ENCODE results near the gene PALLD. TPM values are rescaled to one million over a fixed set of nuclear protein-coding genes. Genes with fewer than 3 reads are reported as not detected.
"Not testable (repeated sequence)": the region's sequence is repeated elsewhere in the genome, so short reads cannot be mapped to it uniquely, and the experiment has no call there.

Gene PALLD
- total RNA-seq, 1 experiment from 2014 or later: 18.3 TPM

DNA sequence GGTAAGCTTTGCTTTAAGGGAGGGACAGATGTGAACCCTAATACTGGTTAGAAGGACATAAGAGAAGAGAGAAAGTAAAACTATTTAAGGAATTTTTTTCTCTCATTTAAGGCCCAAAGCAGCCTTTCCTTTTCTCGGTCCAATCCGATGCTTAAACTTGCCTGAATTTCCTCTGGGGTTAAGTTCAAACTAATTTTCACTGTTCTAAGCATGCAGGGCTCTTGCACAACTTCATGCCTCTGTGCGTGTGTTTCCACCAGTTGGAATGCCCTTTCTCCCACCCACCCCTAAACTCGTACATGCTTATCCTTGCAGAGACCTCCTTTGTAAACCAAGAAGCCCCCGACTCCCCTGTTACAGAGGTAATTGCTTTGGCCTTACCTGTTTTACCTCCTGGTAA, 308.5 kb downstream of the PALLD start:
- peak overlapping the region; percentile 22 for H2AFZ ChIP-seq (ENCODE audit: low read length)
- H3K4me1 Mint-ChIP-seq: peaks cover 26 to 29% of the 10 kb centered on the region in 2 experiments

DNA sequence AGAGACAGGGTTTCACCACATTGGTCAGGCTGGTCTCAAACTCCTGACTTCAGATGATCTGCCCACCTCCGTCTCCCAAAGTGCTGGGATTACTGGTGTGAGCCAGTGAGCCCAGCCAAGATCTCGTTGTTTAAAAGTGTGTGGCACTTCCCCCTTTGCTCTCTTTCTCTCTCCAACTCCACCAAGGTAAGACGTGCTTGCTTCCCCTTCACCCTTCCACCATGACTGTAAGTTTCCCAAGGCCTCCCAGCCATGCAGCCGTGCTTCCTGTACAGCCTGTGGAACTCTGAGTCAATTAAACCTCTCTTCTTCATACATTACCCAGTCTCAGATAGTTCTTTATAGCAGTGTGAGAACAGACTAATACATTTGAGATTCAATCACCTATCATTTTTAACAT, 309.4 kb downstream of the PALLD start:
- H4K91ac ChIP-seq (ENCODE audit: insufficient read length, low read depth, low read length); H3K18ac ChIP-seq (ENCODE audit: insufficient read length, low read depth, low read length); H3K14ac ChIP-seq (ENCODE audit: insufficient read depth, low read length); H3K79me1 ChIP-seq (ENCODE audit: insufficient read depth, low read depth, low read length, poor library complexity, severe bottlenecking); H3K9ac ChIP-seq (ENCODE audit: extremely low read depth, insufficient read length, low read length); H4K8ac ChIP-seq (replicated peaks; ENCODE audit: insufficient read length, low read depth, low read length); H3T11ph ChIP-seq (ENCODE audit: low read length); H2BK5ac ChIP-seq (ENCODE audit: insufficient read length, low read length); H4K20me1 ChIP-seq (ENCODE audit: control insufficient read depth, insufficient read depth, insufficient read length); H3K23ac ChIP-seq (ENCODE audit: insufficient read length, low read depth, low read length); H3K27ac ChIP-seq (ENCODE audit: insufficient read length, low read depth, low read length); H3K79me2 ChIP-seq (ENCODE audit: insufficient read depth, low read length); H3K27me3 Mint-ChIP-seq (ENCODE audit: low read depth); H3K27me3 ChIP-seq (ENCODE audit: insufficient read depth, low read length); H3K4me1 ChIP-seq (ENCODE audit: insufficient read depth, low read length); H3K4me3 Mint-ChIP-seq; H3K9me3 ChIP-seq (ENCODE audit: control insufficient read depth, low read depth, low read length); H4K5ac ChIP-seq (ENCODE audit: insufficient read length, low read depth, low read length); H3K56ac ChIP-seq (ENCODE audit: insufficient read length, low read depth, low read length); H3K4ac ChIP-seq (ENCODE audit: low read depth, low read length); H3K9me3 Mint-ChIP-seq; H3K36me3 Mint-ChIP-seq (ENCODE audit: insufficient read depth in 1 of 3, low read depth in 3 of 3); H2AFZ ChIP-seq (ENCODE audit: low read length); H2BK12ac ChIP-seq (ENCODE audit: insufficient read length, low read depth, low read length); H2AK5ac ChIP-seq (ENCODE audit: insufficient read length, low read length); H2BK20ac ChIP-seq (ENCODE audit: low read depth, low read length, poor library complexity, severe bottlenecking); H3K23me2 ChIP-seq (ENCODE audit: insufficient read length, low read depth, low read length, poor library complexity, severe bottlenecking); DNase-seq; H2BK15ac ChIP-seq (ENCODE audit: low read depth, low read length); H3K4me2 ChIP-seq (ENCODE audit: insufficient read depth, insufficient read length, low read length): not testable (repeated sequence)
- Mint-ChIP-seq H3K27ac (peak overlapping the region; percentile 25 to 84 (median 70); a peak in 5 of 7 replicates), H3K4me1 (peaks cover 26 to 29% of the 10 kb centered on the region in 2 experiments)
- peak overlapping the region; percentile 48 for H2BK120ac ChIP-seq (ENCODE audit: low read depth, low read length, poor library complexity, severe bottlenecking)
- no CpG with 5 or more reads among the region's 4 CpGs for WGBS (ENCODE audit: extremely low coverage, insufficient read length, low lambda C conversion rate)

More for the DNA sequence above, 308.5 kb downstream of the PALLD start:
- H3K23me2 ChIP-seq (ENCODE audit: insufficient read length, low read depth, low read length, poor library complexity, severe bottlenecking): no peaks in the 10 kb centered on the region
- no peak overlapping the region for H4K8ac ChIP-seq (replicated peaks; ENCODE audit: insufficient read length, low read depth, low read length)
- H3K79me1 ChIP-seq (ENCODE audit: insufficient read depth, low read depth, low read length, poor library complexity, severe bottlenecking): no peaks in the 10 kb centered on the region
- H3K4ac ChIP-seq (ENCODE audit: low read depth, low read length): no peak overlapping the region
- H3K4me2 ChIP-seq (ENCODE audit: insufficient read depth, insufficient read length, low read length): no peak overlapping the region
- H3K56ac ChIP-seq (ENCODE audit: insufficient read length, low read depth, low read length): no peak overlapping the region
- no peak overlapping the region for H2BK20ac ChIP-seq (ENCODE audit: low read depth, low read length, poor library complexity, severe bottlenecking)
- H3K27ac ChIP-seq (ENCODE audit: insufficient read length, low read depth, low read length): no peak overlapping the region
- peak overlapping the region; percentile 46 for H2AK5ac ChIP-seq (ENCODE audit: insufficient read length, low read length)
- TF ChIP-seq, protein P1, sequence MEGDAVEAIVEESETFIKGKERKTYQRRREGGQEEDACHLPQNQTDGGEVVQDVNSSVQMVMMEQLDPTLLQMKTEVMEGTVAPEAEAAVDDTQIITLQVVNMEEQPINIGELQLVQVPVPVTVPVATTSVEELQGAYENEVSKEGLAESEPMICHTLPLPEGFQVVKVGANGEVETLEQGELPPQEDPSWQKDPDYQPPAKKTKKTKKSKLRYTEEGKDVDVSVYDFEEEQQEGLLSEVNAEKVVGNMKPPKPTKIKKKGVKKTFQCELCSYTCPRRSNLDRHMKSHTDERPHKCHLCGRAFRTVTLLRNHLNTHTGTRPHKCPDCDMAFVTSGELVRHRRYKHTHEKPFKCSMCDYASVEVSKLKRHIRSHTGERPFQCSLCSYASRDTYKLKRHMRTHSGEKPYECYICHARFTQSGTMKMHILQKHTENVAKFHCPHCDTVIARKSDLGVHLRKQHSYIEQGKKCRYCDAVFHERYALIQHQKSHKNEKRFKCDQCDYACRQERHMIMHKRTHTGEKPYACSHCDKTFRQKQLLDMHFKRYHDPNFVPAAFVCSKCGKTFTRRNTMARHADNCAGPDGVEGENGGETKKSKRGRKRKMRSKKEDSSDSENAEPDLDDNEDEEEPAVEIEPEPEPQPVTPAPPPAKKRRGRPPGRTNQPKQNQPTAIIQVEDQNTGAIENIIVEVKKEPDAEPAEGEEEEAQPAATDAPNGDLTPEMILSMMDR (conservative IDR thresholded peaks at IDR 0.05): no peak
- H3K79me2 ChIP-seq (ENCODE audit: insufficient read depth, low read length): no peaks in the 10 kb centered on the region; the same call in 1 of the 2 replicates
- H4K91ac ChIP-seq (ENCODE audit: insufficient read length, low read depth, low read length): no peak overlapping the region
- 0 out of 2 replicates have a peak, but pooled peaks cover 2% of the 10 kb centered on the region for H3K4me1 ChIP-seq (ENCODE audit: insufficient read depth, low read length)
- Mint-ChIP-seq H3K4me3 (no peak overlapping the region), H3K27me3 (ENCODE audit: low read depth) (no peaks in the 10 kb centered on the region), H3K36me3 (ENCODE audit: insufficient read depth in 1 of 3, low read depth in 3 of 3) (peaks cover 0 to 5% (median 4%) of the 10 kb centered on the region in 3 experiments; a peak in 1 of 7 replicates), H3K9me3 (no peaks in the 10 kb centered on the region), H3K27ac (peak overlapping the region in 2 of 3 experiments; percentile 83 to 91; a peak in 2 of 7 replicates)
- no peak overlapping the region for H3K18ac ChIP-seq (ENCODE audit: insufficient read length, low read depth, low read length)
- no peak overlapping the region for H4K5ac ChIP-seq (ENCODE audit: insufficient read length, low read depth, low read length)
- no peak overlapping the region for H2BK5ac ChIP-seq (ENCODE audit: insufficient read length, low read length)
- WGBS (ENCODE audit: extremely low coverage, insufficient read length, low lambda C conversion rate): no CpG with 5 or more reads among the region's 5 CpGs
- no peaks in the 10 kb centered on the region for H4K20me1 ChIP-seq (ENCODE audit: control insufficient read depth, insufficient read depth, insufficient read length)
- no peak overlapping the region for H2BK15ac ChIP-seq (ENCODE audit: low read depth, low read length)
- H3K14ac ChIP-seq (ENCODE audit: insufficient read depth, low read length): no peak overlapping the region
- no peak overlapping the region for H3K9ac ChIP-seq (ENCODE audit: extremely low read depth, insufficient read length, low read length)
- no peaks in the 10 kb centered on the region for H3K9me3 ChIP-seq (ENCODE audit: control insufficient read depth, low read depth, low read length)
- peak overlapping the region; percentile 36 for H3T11ph ChIP-seq (ENCODE audit: low read length)
- H3K27me3 ChIP-seq (ENCODE audit: insufficient read depth, low read length): no peaks in the 10 kb centered on the region
- no peak overlapping the region for H2BK12ac ChIP-seq (ENCODE audit: insufficient read length, low read depth, low read length)
- H3K23ac ChIP-seq (ENCODE audit: insufficient read length, low read depth, low read length): no peak overlapping the region
- DNase-seq: no peak
- no peak overlapping the region for H2BK120ac ChIP-seq (ENCODE audit: low read depth, low read length, poor library complexity, severe bottlenecking)

Measured in H9 (cell line).